Fibroblast of lung (primary cell): ENCODE results near the gene NR2F6.

Experiments
- EZH2 ChIP-seq: IDR thresholded peaks from 2 replicates; pipeline ENCODE4 v1.5.1; 2012; ENCODE audit warnings: low read length, control low read depth, mild to moderate bottlenecking; ENCODE audit errors: missing control alignments
- TF ChIP-seq, protein P1 (sequence below), 2 donors: IDR thresholded peaks in 1 of 2; conservative IDR thresholded peaks in 1 of 2; 1 replicate in 1 of 2; 2 replicates in 1 of 2; pipeline ENCODE4 v1.5.1; 2011 to 2012; ENCODE audit warnings: low read length in 2 of 2, control low read depth in 1 of 2, inconsistent platforms in 1 of 2, low read depth in 1 of 2, mild to moderate bottlenecking in 1 of 2

DNA sequence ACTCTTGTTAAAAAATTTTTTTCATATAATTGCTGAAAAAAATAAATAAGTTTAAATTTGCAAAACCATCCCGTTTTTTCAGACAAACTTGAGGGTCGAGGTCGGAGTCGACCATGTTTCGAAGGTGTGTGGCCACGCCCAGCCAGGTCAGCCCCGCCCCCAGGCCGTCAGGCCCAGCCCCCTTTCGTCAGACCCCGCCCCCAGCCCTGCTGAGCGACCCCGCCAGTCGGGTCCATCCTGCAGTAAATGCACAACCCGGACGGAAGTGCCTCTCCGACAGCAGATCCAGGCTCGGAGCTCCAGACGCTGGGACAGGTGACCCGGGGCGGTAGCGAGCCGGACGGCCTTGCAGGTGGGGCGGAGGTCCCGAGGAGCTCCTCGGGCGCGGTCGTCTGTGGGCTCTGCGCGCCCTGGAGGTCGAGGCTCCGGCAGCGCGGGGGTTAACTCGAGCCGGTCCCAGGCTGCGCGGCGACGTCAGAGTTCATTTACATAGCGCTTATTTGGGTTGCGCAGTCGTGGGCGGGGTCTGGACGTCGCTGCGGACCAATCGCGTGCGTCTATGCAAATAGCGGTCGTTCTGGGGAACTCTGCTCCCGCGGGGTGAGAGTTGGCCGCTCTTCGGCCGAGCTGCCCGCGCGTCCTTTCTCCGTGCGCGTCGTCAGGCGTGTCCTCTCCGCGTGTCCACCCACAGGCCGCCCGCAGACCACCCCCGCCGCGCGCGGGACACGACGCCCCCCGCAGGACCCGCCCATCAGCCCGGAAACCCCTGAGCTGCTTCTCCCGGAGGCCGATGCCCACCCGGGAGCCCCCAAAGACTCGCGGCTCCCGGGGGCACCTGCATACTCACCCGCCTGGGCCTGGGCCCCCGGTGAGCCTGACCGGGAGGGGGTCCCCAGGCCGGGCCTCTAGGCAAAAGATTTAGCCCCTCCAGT lies 19.5 kb downstream of the NR2F6 start, which contains the start of gene OCEL1:
- TF ChIP-seq, protein P1, sequence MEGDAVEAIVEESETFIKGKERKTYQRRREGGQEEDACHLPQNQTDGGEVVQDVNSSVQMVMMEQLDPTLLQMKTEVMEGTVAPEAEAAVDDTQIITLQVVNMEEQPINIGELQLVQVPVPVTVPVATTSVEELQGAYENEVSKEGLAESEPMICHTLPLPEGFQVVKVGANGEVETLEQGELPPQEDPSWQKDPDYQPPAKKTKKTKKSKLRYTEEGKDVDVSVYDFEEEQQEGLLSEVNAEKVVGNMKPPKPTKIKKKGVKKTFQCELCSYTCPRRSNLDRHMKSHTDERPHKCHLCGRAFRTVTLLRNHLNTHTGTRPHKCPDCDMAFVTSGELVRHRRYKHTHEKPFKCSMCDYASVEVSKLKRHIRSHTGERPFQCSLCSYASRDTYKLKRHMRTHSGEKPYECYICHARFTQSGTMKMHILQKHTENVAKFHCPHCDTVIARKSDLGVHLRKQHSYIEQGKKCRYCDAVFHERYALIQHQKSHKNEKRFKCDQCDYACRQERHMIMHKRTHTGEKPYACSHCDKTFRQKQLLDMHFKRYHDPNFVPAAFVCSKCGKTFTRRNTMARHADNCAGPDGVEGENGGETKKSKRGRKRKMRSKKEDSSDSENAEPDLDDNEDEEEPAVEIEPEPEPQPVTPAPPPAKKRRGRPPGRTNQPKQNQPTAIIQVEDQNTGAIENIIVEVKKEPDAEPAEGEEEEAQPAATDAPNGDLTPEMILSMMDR (conservative IDR thresholded peaks at IDR 0.05 in 1 of 2, IDR thresholded peaks at IDR 0.05 in 1 of 2; ENCODE audit: low read depth in 1 of 2, low read length in 2 of 2) = no peak
- TF ChIP-seq EZH2 = no peak
